ENCODE results near the gene USP49.
A peak's percentile ranks its signal among the peaks of the same experiment; 100 is the strongest.

USP49 gene

GRCh38 chr6:41805830-41806774, 89.1 kb downstream of the USP49 start:
- DNase-seq, result no peak

GRCh38 chr6:41801380-41801779, 93.8 kb downstream of the USP49 start:
- DNase-seq, result no peak

GRCh38 chr6:41799559-41799911, 95.6 kb downstream of the USP49 start:
- DNase-seq, result no peak

- no peak for DNase-seq
These were observed 96.1 kb downstream of the USP49 start for GRCh38 chr6:41798901-41799558.

- no peak for DNase-seq
These were observed 98.7 kb downstream of the USP49 start for GRCh38 chr6:41796474-41796873.

- no peak for DNase-seq
These were observed 103.2 kb downstream of the USP49 start for GRCh38 chr6:41791984-41792383.

GRCh38 chr6:41791305-41791704, 103.9 kb downstream of the USP49 start:
- DNase-seq, result no peak

GRCh38 chr6:41790045-41790444, 105.1 kb downstream of the USP49 start:
- no peak for DNase-seq

- no peak for DNase-seq
These were observed 105.8 kb downstream of the USP49 start for GRCh38 chr6:41789390-41789724.

- peak; percentile 96 for DNase-seq
These were observed 107.8 kb downstream of the USP49 start, which contains the start of gene TOMM6 for GRCh38 chr6:41787219-41787917. TOMM6 (plus strand) TSS chr6:41787694; CDS start chr6:41787698, 4 bp downstream.

- DNase-seq, result peak; percentile 90
These were observed 108.5 kb downstream of the USP49 start for GRCh38 chr6:41786451-41787218.

- DNase-seq, result no peak
These were observed 109.3 kb downstream of the USP49 start for GRCh38 chr6:41785689-41786450.

GRCh38 chr6:41785254-41785653, 109.9 kb downstream of the USP49 start:
- DNase-seq, result no peak

GRCh38 chr6:41784581-41785171, 110.5 kb downstream of the USP49 start:
- no peak for DNase-seq

- no peak for DNase-seq
These were observed 111.9 kb downstream of the USP49 start for GRCh38 chr6:41783106-41783780.

GRCh38 chr6:41781366-41781730, 113.8 kb downstream of the USP49 start:
- DNase-seq, result no peak

GRCh38 chr6:41780551-41781365, 114.4 kb downstream of the USP49 start, which contains the start of gene PRICKLE4:
PRICKLE4 (plus strand) TSS chr6:41780782; CDS start chr6:41783474, 2,692 bp downstream.
- DNase-seq, result no peak

GRCh38 chr6:41779788-41780550, 115.2 kb downstream of the USP49 start, which contains the start of gene FRS3:
FRS3 (minus strand) TSS chr6:41779900; CDS start chr6:41776987, 2,913 bp downstream.
- DNase-seq, result peak; percentile 100

- no peak for DNase-seq
These were observed 115.8 kb downstream of the USP49 start for GRCh38 chr6:41779336-41779735.

Measured in CD4-positive, alpha-beta T cell treated with Interleukin-6 for 4 hours (primary cell).